ENCODE results near the gene LPP. TPM values are rescaled to one million over a fixed set of nuclear protein-coding genes. Genes with fewer than 3 reads are reported as not detected.

The LPP gene
- total RNA-seq, 2 donors from 2014 or later, result 170 to 246 TPM

- H3K4me1 ChIP-seq, result no peaks in the 10 kb centered on the region
- no peaks in the 10 kb centered on the region for H3K36me3 ChIP-seq
- DNase-seq, result no peak
- H3K4me3 ChIP-seq, result no peak overlapping the region
- no peak for TF ChIP-seq CTCF (IDR thresholded peaks at IDR 0.05)
- H3K27me3 ChIP-seq, result no peaks in the 10 kb centered on the region
- H3K27ac ChIP-seq, result no peak overlapping the region
- H3K9ac ChIP-seq (ENCODE audit: low read depth in 2 of 2, low read length in 2 of 2), result no peak overlapping the region
- intact Hi-C loops (cut with DNase I), result no loop called here
- H3K9me3 ChIP-seq, result no peaks in the 10 kb centered on the region
Measured at GRCh38 chr3:188470508-188471130, 316.7 kb downstream of the LPP start.

- Histone ChIP-seq H3K9me3 (no peaks in the 10 kb centered on the region), H3K27ac (no peak overlapping the region), H3K4me3 (no peak overlapping the region), H3K27me3 (no peaks in the 10 kb centered on the region), H3K4me1 (no peaks in the 10 kb centered on the region), H3K36me3 (no peaks in the 10 kb centered on the region), H3K9ac (ENCODE audit: low read depth in 2 of 2, low read length in 2 of 2) (no peak overlapping the region)
- no peak for DNase-seq
- intact Hi-C loops (cut with DNase I), result no loop called here
- no peak for TF ChIP-seq CTCF (IDR thresholded peaks at IDR 0.05)
Measured at GRCh38 chr3:188471723-188472122, 317.8 kb downstream of the LPP start.

GRCh38 chr3:188472336-188472735 is 318.4 kb downstream of the LPP start:
- H3K27ac ChIP-seq, result no peak overlapping the region
- DNase-seq, result no peak
- H3K36me3 ChIP-seq, result no peaks in the 10 kb centered on the region
- H3K9ac ChIP-seq (ENCODE audit: low read depth in 2 of 2, low read length in 2 of 2), result no peak overlapping the region
- no peaks in the 10 kb centered on the region for H3K9me3 ChIP-seq
- no peak for TF ChIP-seq CTCF (IDR thresholded peaks at IDR 0.05)
- H3K27me3 ChIP-seq, result no peaks in the 10 kb centered on the region
- no peak overlapping the region for H3K4me3 ChIP-seq
- H3K4me1 ChIP-seq, result no peaks in the 10 kb centered on the region
- intact Hi-C loops (cut with DNase I), result no loop called here

GRCh38 chr3:188473045-188473444 is 319.1 kb downstream of the LPP start:
- Histone ChIP-seq H3K27me3 (no peaks in the 10 kb centered on the region), H3K36me3 (no peaks in the 10 kb centered on the region), H3K9me3 (no peaks in the 10 kb centered on the region), H3K9ac (ENCODE audit: low read depth in 2 of 2, low read length in 2 of 2) (no peak overlapping the region), H3K27ac (no peak overlapping the region), H3K4me3 (no peak overlapping the region), H3K4me1 (no peaks in the 10 kb centered on the region)
- no peak for DNase-seq
- intact Hi-C loops (cut with DNase I), result no loop called here
- TF ChIP-seq CTCF (IDR thresholded peaks at IDR 0.05), result no peak

- intact Hi-C loops (cut with DNase I), result no loop called here
- no peaks in the 10 kb centered on the region for H3K9me3 ChIP-seq
- no peak overlapping the region for H3K27ac ChIP-seq
- no peak for TF ChIP-seq CTCF (IDR thresholded peaks at IDR 0.05)
- H3K27me3 ChIP-seq, result no peaks in the 10 kb centered on the region
- H3K9ac ChIP-seq (ENCODE audit: low read depth in 2 of 2, low read length in 2 of 2), result no peak overlapping the region
- H3K4me3 ChIP-seq, result no peak overlapping the region
- H3K4me1 ChIP-seq, result no peaks in the 10 kb centered on the region
- DNase-seq, result no peak
- H3K36me3 ChIP-seq, result no peaks in the 10 kb centered on the region
Measured at GRCh38 chr3:188473591-188474288, 319.8 kb downstream of the LPP start.

Data from colonic mucosa (tissue), 4 donors.